OCI-LY3 (cell line): Measurements from ENCODE around the gene SLC26A8.

ENCODE experiments used
- EZH2phosphoT487 ChIP-seq: fragments of 200-600 bp; shearing (Covaris generic); IDR thresholded peaks from 2 replicates; pipeline ENCODE4 v1.6.1; 2018; ENCODE audit warnings: antibody characterized with exemption, mixed run types, low read depth
- TF ChIP-seq, protein P1 (sequence below): fragments of 200-600, 300-600 bp; sonication (generic); IDR thresholded peaks from 2 replicates; pipeline ENCODE4 v1.5.1; 2014; ENCODE audit warnings: antibody characterized with exemption, low read length, low read depth

DNA sequence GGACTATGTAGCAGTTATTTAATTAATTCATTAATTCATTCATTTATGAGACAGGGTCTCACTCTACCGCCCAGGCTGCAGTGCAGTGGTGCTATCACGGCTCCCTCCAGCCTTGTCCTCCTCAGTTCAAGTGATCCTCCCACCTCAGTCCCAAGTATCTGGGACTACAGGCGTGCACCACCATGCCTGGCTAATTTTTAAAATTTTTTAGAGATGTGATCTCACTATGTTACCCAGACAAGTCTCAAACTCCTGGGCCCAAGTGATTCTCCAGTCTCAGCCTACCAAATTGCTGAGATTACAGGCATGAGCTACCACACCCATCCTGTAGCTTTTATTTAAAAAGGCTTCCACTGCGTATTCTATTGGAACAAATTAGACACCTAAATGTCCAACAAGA, 127.0 kb downstream of the SLC26A8 start:
- TF ChIP-seq, protein P1, sequence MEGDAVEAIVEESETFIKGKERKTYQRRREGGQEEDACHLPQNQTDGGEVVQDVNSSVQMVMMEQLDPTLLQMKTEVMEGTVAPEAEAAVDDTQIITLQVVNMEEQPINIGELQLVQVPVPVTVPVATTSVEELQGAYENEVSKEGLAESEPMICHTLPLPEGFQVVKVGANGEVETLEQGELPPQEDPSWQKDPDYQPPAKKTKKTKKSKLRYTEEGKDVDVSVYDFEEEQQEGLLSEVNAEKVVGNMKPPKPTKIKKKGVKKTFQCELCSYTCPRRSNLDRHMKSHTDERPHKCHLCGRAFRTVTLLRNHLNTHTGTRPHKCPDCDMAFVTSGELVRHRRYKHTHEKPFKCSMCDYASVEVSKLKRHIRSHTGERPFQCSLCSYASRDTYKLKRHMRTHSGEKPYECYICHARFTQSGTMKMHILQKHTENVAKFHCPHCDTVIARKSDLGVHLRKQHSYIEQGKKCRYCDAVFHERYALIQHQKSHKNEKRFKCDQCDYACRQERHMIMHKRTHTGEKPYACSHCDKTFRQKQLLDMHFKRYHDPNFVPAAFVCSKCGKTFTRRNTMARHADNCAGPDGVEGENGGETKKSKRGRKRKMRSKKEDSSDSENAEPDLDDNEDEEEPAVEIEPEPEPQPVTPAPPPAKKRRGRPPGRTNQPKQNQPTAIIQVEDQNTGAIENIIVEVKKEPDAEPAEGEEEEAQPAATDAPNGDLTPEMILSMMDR: no peak
- no peak for TF ChIP-seq EZH2phosphoT487
